ENCODE data around the gene SUCLG1.
"Not testable (repeated sequence)": the region's sequence is repeated elsewhere in the genome, so short reads cannot be mapped to it uniquely, and the experiment has no call there.

- not testable (repeated sequence) for TF ChIP-seq JUND (IDR thresholded peaks at IDR 0.05)
- TF ChIP-seq, protein P1, sequence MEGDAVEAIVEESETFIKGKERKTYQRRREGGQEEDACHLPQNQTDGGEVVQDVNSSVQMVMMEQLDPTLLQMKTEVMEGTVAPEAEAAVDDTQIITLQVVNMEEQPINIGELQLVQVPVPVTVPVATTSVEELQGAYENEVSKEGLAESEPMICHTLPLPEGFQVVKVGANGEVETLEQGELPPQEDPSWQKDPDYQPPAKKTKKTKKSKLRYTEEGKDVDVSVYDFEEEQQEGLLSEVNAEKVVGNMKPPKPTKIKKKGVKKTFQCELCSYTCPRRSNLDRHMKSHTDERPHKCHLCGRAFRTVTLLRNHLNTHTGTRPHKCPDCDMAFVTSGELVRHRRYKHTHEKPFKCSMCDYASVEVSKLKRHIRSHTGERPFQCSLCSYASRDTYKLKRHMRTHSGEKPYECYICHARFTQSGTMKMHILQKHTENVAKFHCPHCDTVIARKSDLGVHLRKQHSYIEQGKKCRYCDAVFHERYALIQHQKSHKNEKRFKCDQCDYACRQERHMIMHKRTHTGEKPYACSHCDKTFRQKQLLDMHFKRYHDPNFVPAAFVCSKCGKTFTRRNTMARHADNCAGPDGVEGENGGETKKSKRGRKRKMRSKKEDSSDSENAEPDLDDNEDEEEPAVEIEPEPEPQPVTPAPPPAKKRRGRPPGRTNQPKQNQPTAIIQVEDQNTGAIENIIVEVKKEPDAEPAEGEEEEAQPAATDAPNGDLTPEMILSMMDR (IDR thresholded peaks at IDR 0.05; ENCODE audit: low read depth, low read length, missing input control) = not testable (repeated sequence)
- TF ChIP-seq, protein P2, sequence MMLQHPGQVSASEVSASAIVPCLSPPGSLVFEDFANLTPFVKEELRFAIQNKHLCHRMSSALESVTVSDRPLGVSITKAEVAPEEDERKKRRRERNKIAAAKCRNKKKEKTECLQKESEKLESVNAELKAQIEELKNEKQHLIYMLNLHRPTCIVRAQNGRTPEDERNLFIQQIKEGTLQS (IDR thresholded peaks at IDR 0.05) = not testable (repeated sequence)
These were observed 57.0 kb downstream of the SUCLG1 start for GRCh38 chr2:84402111-84402510.
